Measurements from ENCODE around the gene CNTN4.

The CNTN4 gene

GRCh38 chr3:2889736-2890135 lies 791.1 kb downstream of the CNTN4 start:
- no peak overlapping the region for H3K27ac ChIP-seq (replicated peaks)
- DNase-seq (ENCODE audit: low read depth in 1 of 2, low spot score in 1 of 2), result no peak
- no peaks in the 10 kb centered on the region for H3K27me3 ChIP-seq (ENCODE audit: insufficient read depth, poor library complexity, severe bottlenecking)
- TF ChIP-seq SPI1 (IDR thresholded peaks at IDR 0.05; ENCODE audit: borderline replicate concordance, low read depth) (no peak), POLR2AphosphoS5 (IDR thresholded peaks at IDR 0.05; ENCODE audit: low read depth) (no peak), GABPA (IDR thresholded peaks at IDR 0.05; ENCODE audit: low read depth) (no peak), REST (IDR thresholded peaks at IDR 0.05; ENCODE audit: insufficient replicate concordance, low read depth) (no peak), CTCF (IDR thresholded peaks at IDR 0.05; ENCODE audit: insufficient read depth, low read length) (no peak)
- H3K4me3 ChIP-seq (replicated peaks; ENCODE audit: insufficient read depth, low read length), result no peak overlapping the region

- Histone ChIP-seq H3K4me3 (replicated peaks; ENCODE audit: insufficient read depth, low read length) (no peak overlapping the region), H3K27ac (replicated peaks) (no peak overlapping the region), H3K27me3 (ENCODE audit: insufficient read depth, poor library complexity, severe bottlenecking) (no peaks in the 10 kb centered on the region)
- TF ChIP-seq SPI1 (IDR thresholded peaks at IDR 0.05; ENCODE audit: borderline replicate concordance, low read depth), result no peak
- no peak for TF ChIP-seq POLR2AphosphoS5 (IDR thresholded peaks at IDR 0.05; ENCODE audit: low read depth)
- no peak for TF ChIP-seq REST (IDR thresholded peaks at IDR 0.05; ENCODE audit: insufficient replicate concordance, low read depth)
- TF ChIP-seq CTCF (IDR thresholded peaks at IDR 0.05; ENCODE audit: insufficient read depth, low read length), result no peak
- TF ChIP-seq GABPA (IDR thresholded peaks at IDR 0.05; ENCODE audit: low read depth), result no peak
- no peak for DNase-seq (ENCODE audit: low read depth in 1 of 2, low spot score in 1 of 2)
These were observed 797.8 kb downstream of the CNTN4 start for GRCh38 chr3:2896308-2896939.

DNA sequence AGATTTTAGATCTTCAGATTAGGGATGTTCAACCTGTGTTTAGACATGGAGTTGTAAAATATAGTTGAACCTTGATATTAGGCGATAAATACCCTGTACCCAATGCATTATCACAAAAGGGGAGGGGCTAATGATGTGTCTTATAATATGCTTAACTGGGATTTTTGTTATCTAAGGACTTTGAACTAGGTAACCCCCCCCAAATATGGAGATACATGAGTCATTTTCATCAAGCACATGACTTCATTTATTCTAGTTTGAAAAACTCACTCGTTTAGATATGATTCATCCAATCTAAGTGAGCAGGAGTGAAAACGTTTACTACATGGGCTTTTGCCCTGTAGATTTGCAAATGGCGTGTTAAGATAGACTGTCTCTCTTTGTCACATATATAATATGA lies 799.2 kb downstream of the CNTN4 start:
- H3K4me3 ChIP-seq (replicated peaks; ENCODE audit: insufficient read depth, low read length), result no peak overlapping the region
- no peak overlapping the region for H3K27ac ChIP-seq (replicated peaks)
- TF ChIP-seq GABPA (IDR thresholded peaks at IDR 0.05; ENCODE audit: low read depth), result no peak
- TF ChIP-seq SPI1 (IDR thresholded peaks at IDR 0.05; ENCODE audit: borderline replicate concordance, low read depth), result no peak
- TF ChIP-seq CTCF (IDR thresholded peaks at IDR 0.05; ENCODE audit: insufficient read depth, low read length), result no peak
- TF ChIP-seq REST (IDR thresholded peaks at IDR 0.05; ENCODE audit: insufficient replicate concordance, low read depth), result no peak
- TF ChIP-seq POLR2AphosphoS5 (IDR thresholded peaks at IDR 0.05; ENCODE audit: low read depth), result no peak
- no peak for DNase-seq (ENCODE audit: low read depth in 1 of 2, low spot score in 1 of 2)
- H3K27me3 ChIP-seq (ENCODE audit: insufficient read depth, poor library complexity, severe bottlenecking), result no peaks in the 10 kb centered on the region
